Measurements from ENCODE around the gene KRT32. TPM values are rescaled to one million over a fixed set of nuclear protein-coding genes. Genes with fewer than 3 reads are reported as not detected.
"Not testable (repeated sequence)": the region's sequence is repeated elsewhere in the genome, so short reads cannot be mapped to it uniquely, and the experiment has no call there.

Gene KRT32
- total and polyA plus RNA-seq, 10 donors = not detected

DNA sequence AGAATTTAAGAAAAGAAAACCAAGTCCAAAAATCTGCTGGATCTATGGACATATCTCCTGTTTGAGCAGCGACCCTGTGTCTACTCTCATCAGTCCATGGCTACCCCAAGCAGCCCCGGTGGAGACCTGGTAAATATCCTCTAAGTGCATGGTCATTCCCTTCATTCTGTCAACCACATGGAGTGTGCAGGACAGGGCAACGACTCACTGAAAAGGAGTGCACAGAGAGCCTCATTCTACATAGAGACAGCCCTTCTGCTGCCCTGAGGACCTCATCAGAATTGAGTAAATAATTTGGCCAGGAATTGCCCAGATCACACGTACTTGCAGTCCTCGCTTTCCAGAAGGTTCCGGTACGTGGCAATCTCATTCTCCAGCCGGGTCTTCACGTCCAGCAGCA is 29.4 kb downstream of the KRT32 start:
- TF ChIP-seq CTCF (IDR thresholded peaks at IDR 0.05 in 8 of 11, conservative IDR thresholded peaks at IDR 0.05 in 3 of 11) = no peak
- Histone ChIP-seq H3K4me3 (no peak overlapping the region), H3K9me3 (no peaks in the 10 kb centered on the region), H3K4me1 (peaks cover 0 to 4% (median 0%) of the 10 kb centered on the region in 6 donors), H3K27me3 (replicated peaks in 1 of 7) (peaks cover 0 to 13% (median 0%) of the 10 kb centered on the region in 7 donors), H3K27ac (no peak overlapping the region), H3K36me3 (no peaks in the 10 kb centered on the region)
- intact Hi-C loops (cut with DNase I; ENCODE audit: low total_unique reads) = no loop called here
- no peak for DNase-seq
- WGBS, 5 donors = 83 to 92% (median 87%) methylated on average over 9 of the region's 9 CpGs

DNA sequence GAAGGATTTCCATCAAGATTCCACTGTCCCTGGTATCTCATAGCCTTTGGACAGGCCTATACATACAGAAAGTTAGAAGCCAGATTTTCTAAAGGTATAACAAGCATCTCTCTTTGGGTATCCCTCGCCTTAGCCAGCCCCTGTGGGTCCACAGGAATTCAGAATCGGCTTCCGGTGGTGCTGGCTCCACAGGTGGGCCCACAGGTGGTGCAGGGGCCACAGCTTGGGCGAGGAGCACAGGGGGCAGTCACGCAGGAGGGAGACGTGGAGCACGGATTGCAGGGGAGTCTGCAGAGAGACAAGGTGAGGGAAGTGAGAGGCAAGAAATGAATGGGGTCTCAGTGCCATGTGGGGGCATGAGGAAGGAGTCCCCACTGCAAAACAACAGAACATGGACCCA is 29.9 kb downstream of the KRT32 start:
- 69 to 83% (median 73%) methylated on average over 7 of the region's 7 CpGs for WGBS, 5 donors
- H3K36me3 ChIP-seq = no peaks in the 10 kb centered on the region
- intact Hi-C loops (cut with DNase I; ENCODE audit: low total_unique reads) = no loop called here
- peaks cover 0 to 4% (median 0%) of the 10 kb centered on the region in 6 donors for H3K4me1 ChIP-seq
- no peak overlapping the region for H3K4me3 ChIP-seq
- H3K27me3 ChIP-seq (replicated peaks in 1 of 7) = peaks cover 0 to 9% (median 0%) of the 10 kb centered on the region in 7 donors
- no peak for DNase-seq
- TF ChIP-seq POLR2AphosphoS5 (IDR thresholded peaks at IDR 0.05) (no peak), POLR2A (IDR thresholded peaks at IDR 0.05) (no peak), CTCF (IDR thresholded peaks at IDR 0.05 in 8 of 11, conservative IDR thresholded peaks at IDR 0.05 in 3 of 11) (no peak)
- no peak overlapping the region for H3K27ac ChIP-seq
- H3K9me3 ChIP-seq = no peaks in the 10 kb centered on the region

DNA sequence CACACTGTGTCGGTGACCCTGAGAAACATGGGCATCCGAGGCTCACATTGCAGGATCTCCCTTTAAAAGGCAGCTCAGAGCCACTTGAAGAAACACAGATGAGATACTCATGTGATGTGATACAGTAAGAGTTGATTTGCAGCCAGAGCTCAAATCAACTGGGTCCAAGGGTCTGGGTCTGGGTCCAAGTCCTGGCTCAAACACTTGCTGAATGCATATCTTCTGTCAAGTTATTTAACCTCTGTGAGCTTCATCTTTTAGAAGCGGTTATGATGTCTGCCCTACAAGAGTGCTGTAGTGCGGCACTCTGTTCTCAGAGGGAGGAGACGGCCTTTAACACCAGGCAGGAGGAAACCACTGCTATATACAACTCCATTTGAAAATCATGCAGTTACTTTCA is 32.8 kb downstream of the KRT32 start:
- WGBS, 5 donors = 59 to 75% (median 68%) methylated on average over 5 of the region's 5 CpGs
- H3K36me3 ChIP-seq = no peaks in the 10 kb centered on the region
- DNase-seq = no peak
- TF ChIP-seq CTCF (IDR thresholded peaks at IDR 0.05 in 8 of 11, conservative IDR thresholded peaks at IDR 0.05 in 3 of 11) = no peak
- no peak for TF ChIP-seq POLR2AphosphoS5 (IDR thresholded peaks at IDR 0.05)
- TF ChIP-seq POLR2A (IDR thresholded peaks at IDR 0.05) = no peak
- peaks cover 0 to 16% (median 0%) of the 10 kb centered on the region in 7 donors for H3K27me3 ChIP-seq (replicated peaks in 1 of 7)
- no peak overlapping the region for H3K27ac ChIP-seq
- intact Hi-C loops (cut with DNase I; ENCODE audit: low total_unique reads) = no loop called here
- H3K9me3 ChIP-seq = no peaks in the 10 kb centered on the region
- H3K4me1 ChIP-seq = peaks cover 0 to 4% (median 0%) of the 10 kb centered on the region in 6 donors
- no peak overlapping the region for H3K4me3 ChIP-seq

DNA sequence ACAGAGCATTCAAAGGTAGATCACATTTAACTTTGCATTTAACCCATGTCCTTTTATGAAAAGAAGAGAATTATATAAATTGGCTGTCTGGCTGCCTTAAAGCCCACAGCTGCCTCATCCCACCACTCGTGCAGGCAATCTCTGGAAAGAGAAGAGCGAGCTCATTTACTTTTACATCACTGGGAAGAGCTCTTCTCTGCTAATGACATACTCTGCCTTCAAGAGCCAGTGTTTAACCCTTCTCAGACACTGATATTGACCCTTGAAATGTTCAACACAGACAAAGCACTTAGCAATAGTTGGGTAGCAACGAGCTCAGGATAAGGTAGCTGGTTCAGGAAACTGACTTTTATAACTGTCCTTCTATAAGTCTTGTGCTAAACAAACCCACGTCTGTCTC is 33.2 kb downstream of the KRT32 start:
- TF ChIP-seq POLR2AphosphoS5 (IDR thresholded peaks at IDR 0.05) = no peak
- H3K4me1 ChIP-seq = peaks cover 0 to 4% (median 0%) of the 10 kb centered on the region in 6 donors
- intact Hi-C loops (cut with DNase I; ENCODE audit: low total_unique reads) = no loop called here
- no peaks in the 10 kb centered on the region for H3K9me3 ChIP-seq
- no peak for DNase-seq
- peaks cover 0 to 17% (median 0%) of the 10 kb centered on the region in 7 donors for H3K27me3 ChIP-seq (replicated peaks in 1 of 7)
- H3K4me3 ChIP-seq = no peak overlapping the region
- WGBS, 5 donors = 42 to 74% (median 63%) methylated on average over 4 of the region's 4 CpGs
- H3K36me3 ChIP-seq = no peaks in the 10 kb centered on the region
- no peak overlapping the region for H3K27ac ChIP-seq

DNA sequence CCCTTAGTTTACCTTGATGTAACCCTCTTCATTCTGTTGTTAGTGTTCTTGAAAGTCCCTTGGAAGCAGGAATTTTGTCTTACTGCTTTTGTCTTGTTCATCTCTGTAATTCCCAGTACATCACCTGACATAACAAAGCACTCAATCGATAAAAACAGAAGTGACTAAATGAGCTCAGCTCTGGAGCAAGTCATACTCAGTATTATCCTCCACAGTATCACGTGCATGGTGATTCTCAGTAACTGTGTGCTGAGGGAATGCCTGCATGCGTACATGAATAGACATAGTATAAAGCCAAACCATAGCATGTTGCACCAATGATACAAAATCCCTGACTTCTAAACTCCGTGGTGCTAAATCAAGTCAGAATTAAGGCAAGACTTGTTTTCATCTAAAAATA is 33.6 kb downstream of the KRT32 start:
- peaks cover 0 to 4% (median 0%) of the 10 kb centered on the region in 6 donors for H3K4me1 ChIP-seq
- WGBS, 5 donors = 51 to 62% (median 59%) methylated on average over 4 of the region's 4 CpGs
- intact Hi-C loops (cut with DNase I; ENCODE audit: low total_unique reads) = no loop called here
- no peaks in the 10 kb centered on the region for H3K36me3 ChIP-seq
- TF ChIP-seq POLR2AphosphoS5 (IDR thresholded peaks at IDR 0.05) (no peak), POLR2A (IDR thresholded peaks at IDR 0.05) (no peak), CTCF (IDR thresholded peaks at IDR 0.05 in 8 of 11, conservative IDR thresholded peaks at IDR 0.05 in 3 of 11) (no peak)
- H3K27me3 ChIP-seq (replicated peaks in 1 of 7) = peaks cover 0 to 17% (median 0%) of the 10 kb centered on the region in 7 donors
- no peak overlapping the region for H3K27ac ChIP-seq
- no peak overlapping the region for H3K4me3 ChIP-seq
- H3K9me3 ChIP-seq = no peaks in the 10 kb centered on the region
- no peak for DNase-seq

GRCh38 chr17:41430376-41430775 is 36.8 kb downstream of the KRT32 start:
- H3K9me3 ChIP-seq; DNase-seq; H3K36me3 ChIP-seq; intact Hi-C loops (cut with DNase I; ENCODE audit: low total_unique reads); H3K27ac ChIP-seq; H3K4me1 ChIP-seq; H3K4me3 ChIP-seq: not testable (repeated sequence)
- peaks cover 0 to 17% (median 0%) of the 10 kb centered on the region in 7 donors for H3K27me3 ChIP-seq (replicated peaks in 1 of 7)
- 85 to 91% (median 90%) methylated on average over 9 of the region's 9 CpGs for WGBS, 5 donors
